Measurements from ENCODE around the gene ZNF423. TPM values are rescaled to one million over a fixed set of nuclear protein-coding genes. Genes with fewer than 3 reads are reported as not detected.

Gene ZNF423
- total and polyA plus RNA-seq, 2 of the 13 experiments (the other 11 are each of a cell fraction or from before 2014, with no cell fraction given), result 0.07 to 0.31 TPM

DNA sequence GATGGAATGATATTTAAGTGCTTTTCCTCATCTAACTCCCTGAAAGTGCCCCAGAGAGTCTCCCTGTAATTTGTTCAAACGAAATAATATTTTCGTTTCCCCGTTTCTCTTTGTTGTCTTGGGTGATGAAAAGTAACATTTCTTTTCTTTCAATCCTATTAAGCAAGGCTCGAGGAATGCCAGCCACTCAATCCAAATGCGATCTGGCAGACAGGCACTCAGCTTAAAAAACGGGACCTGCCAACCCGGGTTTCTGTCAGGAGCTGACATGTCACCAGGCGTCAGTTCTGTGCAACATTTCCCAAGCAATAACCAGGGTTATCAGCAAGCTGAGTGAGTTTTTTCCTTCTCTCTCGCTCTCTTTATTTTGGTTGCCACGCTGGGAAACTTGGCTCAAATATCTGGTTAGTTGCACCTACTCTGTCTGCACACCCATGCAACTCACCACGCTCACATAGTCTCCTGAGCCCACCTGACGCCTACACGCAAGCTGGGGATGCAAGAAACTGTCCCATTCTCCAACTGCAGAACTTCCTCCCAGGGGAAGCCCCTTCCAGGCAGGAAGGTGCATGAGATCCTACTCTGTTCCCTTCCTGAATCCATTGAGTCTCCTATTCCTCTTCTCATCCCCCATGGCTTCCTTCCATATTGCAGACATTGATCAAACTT lies 274.1 kb downstream of the ZNF423 start:
- in situ Hi-C loops (cut with HindIII; ENCODE audit: extremely low pct_ligation_motif_present, low pct_unique_long_range_greater_than_20kb) (no loop called here), intact Hi-C loops (cut with micrococcal nuclease; ENCODE audit: unreplicated experiment) (no loop called here)
- POLR2A ChIA-PET, result no interaction called here
- WGBS (ENCODE audit: low lambda C conversion rate), result 20% methylated on average over 13 of the region's 13 CpGs
- DNase-seq (ENCODE audit: low spot score), result no peak
- H3K27ac ChIP-seq (ENCODE audit: extremely low read length, insufficient read depth, low read length), result no peak overlapping the region
- TF ChIP-seq EEA1 (CRISPR knock-in tag; IDR thresholded peaks at IDR 0.05; ENCODE audit: borderline replicate concordance), result no peak
- no peak for TF ChIP-seq ZXDC (CRISPR knock-in tag; IDR thresholded peaks at IDR 0.05)
- TF ChIP-seq ZFP36 (IDR thresholded peaks at IDR 0.05; ENCODE audit: borderline replicate concordance, low read depth, low read length, partially characterized antibody), result peak; percentile 7
- TF ChIP-seq RAD21 (CRISPR knock-in tag; IDR thresholded peaks at IDR 0.05), result no peak
- TF ChIP-seq ZNF232 (CRISPR knock-in tag; IDR thresholded peaks at IDR 0.05; ENCODE audit: borderline replicate concordance), result no peak
- no peak for TF ChIP-seq ATM (IDR thresholded peaks at IDR 0.05; ENCODE audit: borderline replicate concordance)
- TF ChIP-seq RNF2 (conservative IDR thresholded peaks at IDR 0.05; ENCODE audit: low read depth), result peak; percentile 51; the same call in 1 of the 2 replicates
- no TSS peak for BruUV-seq (replicated peaks)
- CTCF ChIA-PET (ENCODE audit: low intra/inter-chr PET ratio, low total read pairs), result no interaction called here
- ATAC-seq, result no peak
- H4K20me1 ChIP-seq (ENCODE audit: insufficient read depth, low read length), result no peaks in the 10 kb centered on the region
- H3K9me3 ChIP-seq (ENCODE audit: low read length), result no peaks in the 10 kb centered on the region
- no peak for FAIRE-seq
- H3K4me3 ChIP-seq (replicated peaks in 1 of 3; ENCODE audit: insufficient read depth in 1 of 3, low read depth in 2 of 3, low read length in 3 of 3), result no peak overlapping the region
- H3K79me2 ChIP-seq (ENCODE audit: insufficient read depth, low read length), result no peaks in the 10 kb centered on the region
- peaks cover 2 to 29% of the 10 kb centered on the region in 2 experiments; a peak in 3 of 5 replicates for H3K27me3 ChIP-seq (ENCODE audit: control insufficient read depth in 1 of 2, insufficient read depth in 2 of 2, low read length in 2 of 2)
- no peak overlapping the region for H2AFZ ChIP-seq (ENCODE audit: low read length)
- H3K36me3 ChIP-seq (replicated peaks in 1 of 2; ENCODE audit: control insufficient read depth in 1 of 2, insufficient read depth in 2 of 2, low read length in 2 of 2), result no peaks in the 10 kb centered on the region
- no peak overlapping the region for H3K4me2 ChIP-seq (ENCODE audit: low read depth, low read length)
- H3K9ac ChIP-seq (ENCODE audit: insufficient read depth, low read depth, low read length), result no peak overlapping the region
- H3K4me1 ChIP-seq (ENCODE audit: insufficient read depth, low read length), result no peaks in the 10 kb centered on the region

Measured in HepG2 (cell line).